Mesenchymal stem cell (in vitro differentiated cells and primary cell): ENCODE data around the gene ISYNA1.

Experiments used
- DNase-seq: peaks from one replicate; pipeline ENCODE4 v3.0.0-alpha.2; 2013
- H2AFZ ChIP-seq: one replicate; pipeline ENCODE4 v1.6.1; 2013; ENCODE audit warnings: low read depth, mild to moderate bottlenecking, control low read depth, inconsistent platforms, low read length, moderate library complexity
- H2AK5ac ChIP-seq: 2 replicates; pipeline ENCODE4 v1.6.1; 2013; ENCODE audit warnings: low read length, moderate library complexity, mild to moderate bottlenecking, inconsistent platforms; ENCODE audit not compliant: severe bottlenecking
- H2BK120ac ChIP-seq: one replicate; pipeline ENCODE4 v1.6.1; 2013; ENCODE audit warnings: low read depth, mild to moderate bottlenecking, inconsistent platforms, low read length, moderate library complexity
- H2BK12ac ChIP-seq, 2 experiments: one replicate each; pipeline ENCODE4 v1.6.1; 2013; ENCODE audit warnings: inconsistent platforms in 2 of 2, low read length in 2 of 2, mild to moderate bottlenecking in 2 of 2, moderate library complexity in 2 of 2, control low read depth in 1 of 2
- H2BK15ac ChIP-seq: one replicate; pipeline ENCODE4 v1.6.1; 2013; ENCODE audit warnings: mild to moderate bottlenecking, low read depth, inconsistent platforms; ENCODE audit not compliant: poor library complexity, severe bottlenecking
- H2BK5ac ChIP-seq: 2 replicates; pipeline ENCODE4 v1.6.1; 2013; ENCODE audit warnings: low read depth, mild to moderate bottlenecking, low read length, control low read depth, inconsistent platforms; ENCODE audit not compliant: poor library complexity, severe bottlenecking
- H3K14ac ChIP-seq, 2 experiments: one replicate each; pipeline ENCODE4 v1.6.1; 2013; ENCODE audit warnings: inconsistent platforms in 2 of 2, low read length in 2 of 2, control low read depth in 1 of 2, mild to moderate bottlenecking in 1 of 2, moderate library complexity in 1 of 2
- H3K18ac ChIP-seq, 2 experiments: one replicate each; pipeline ENCODE4 v1.6.1; 2013; ENCODE audit warnings: inconsistent platforms in 2 of 2, low read length in 2 of 2, control low read depth in 1 of 2, low read depth in 1 of 2, mild to moderate bottlenecking in 1 of 2
- H3K23ac ChIP-seq, 2 experiments: one replicate each; pipeline ENCODE4 v1.6.1; 2013; ENCODE audit warnings: inconsistent platforms in 2 of 2, low read length in 2 of 2, mild to moderate bottlenecking in 2 of 2, moderate library complexity in 2 of 2, control low read depth in 1 of 2
- H3K27ac ChIP-seq: 2 replicates; pipeline ENCODE4 v1.5.1; 2013; ENCODE audit warnings: mild to moderate bottlenecking, moderate library complexity, low read length, control low read depth, inconsistent platforms; ENCODE audit not compliant: poor library complexity, severe bottlenecking
- H3K27me3 ChIP-seq, 2 experiments: 2 replicates each; pipeline versions ENCODE4 v1.6.1 to v1.7.0; 2013; ENCODE audit warnings: low read length in 2 of 2, mild to moderate bottlenecking in 2 of 2, moderate library complexity in 2 of 2, control low read depth in 1 of 2, inconsistent platforms in 1 of 2; ENCODE audit not compliant: control insufficient read depth in 1 of 2, insufficient read depth in 1 of 2
- H3K36me3 ChIP-seq, 2 experiments: 2 replicates each; pipeline versions ENCODE4 v1.6.1 to v1.7.0; 2013; ENCODE audit warnings: low read length in 2 of 2, control low read depth in 1 of 2, inconsistent platforms in 1 of 2, low read depth in 1 of 2, mild to moderate bottlenecking in 1 of 2; ENCODE audit not compliant: insufficient read depth in 2 of 2, control insufficient read depth in 1 of 2
- H3K4ac ChIP-seq, 2 experiments: one replicate each; pipeline ENCODE4 v1.6.1; 2013; ENCODE audit warnings: inconsistent platforms in 2 of 2, low read length in 2 of 2, mild to moderate bottlenecking in 2 of 2, moderate library complexity in 2 of 2, control low read depth in 1 of 2, low read depth in 1 of 2
- H3K4me1 ChIP-seq: 2 replicates; pipeline ENCODE4 v1.6.1; 2013; ENCODE audit warnings: low read depth, low read length, control low read depth; ENCODE audit not compliant: control insufficient read depth, insufficient read depth
- H3K4me2 ChIP-seq: 2 replicates; pipeline ENCODE4 v1.6.1; 2013; ENCODE audit warnings: low read length, mild to moderate bottlenecking, inconsistent platforms; ENCODE audit not compliant: poor library complexity, severe bottlenecking
- H3K4me3 ChIP-seq, 2 experiments: 2 replicates each; pipeline versions ENCODE4 v1.5.1 to v1.7.0; 2013; ENCODE audit warnings: low read length in 2 of 2, mild to moderate bottlenecking in 2 of 2, control low read depth in 1 of 2, low read depth in 1 of 2; ENCODE audit not compliant: insufficient read depth in 1 of 2
- H3K79me1 ChIP-seq: replicated peaks from 2 replicates; pipeline ENCODE4 v1.6.1; 2013; ENCODE audit warnings: mild to moderate bottlenecking, control low read depth, low read length, inconsistent platforms; ENCODE audit not compliant: poor library complexity, severe bottlenecking
- H3K9ac ChIP-seq: 2 replicates; pipeline ENCODE4 v1.7.0; 2013; ENCODE audit warnings: mild to moderate bottlenecking, low read length, moderate library complexity
- H3K9me3 ChIP-seq: 2 replicates; pipeline ENCODE4 v1.7.0; 2013; ENCODE audit warnings: mild to moderate bottlenecking, low read length; ENCODE audit not compliant: control insufficient read depth
- H4K8ac ChIP-seq: one replicate; pipeline ENCODE4 v1.6.1; 2013; ENCODE audit warnings: inconsistent platforms, mild to moderate bottlenecking, low read length, moderate library complexity
- H4K91ac ChIP-seq: one replicate; pipeline ENCODE4 v1.6.1; 2013; ENCODE audit warnings: mild to moderate bottlenecking, low read length, inconsistent platforms
- WGBS: methylation state at CpG from one replicate; pipeline ENCODE4 v1.1.7; 2013; ENCODE audit warnings: mixed read lengths; 5-methylcytosine and 5-hydroxymethylcytosine counted together

ISYNA1 gene

GRCh38 chr19:18440936-18441803 lies 3.2 kb upstream of the ISYNA1 start:
- no peak overlapping the region for H2BK15ac ChIP-seq
- no peak for DNase-seq
- no peak overlapping the region for H2BK5ac ChIP-seq
- no peak overlapping the region for H4K91ac ChIP-seq
- WGBS: 93% methylated on average over 23 of the region's 23 CpGs
- no peak overlapping the region for H3K9ac ChIP-seq
- H3K4me3 ChIP-seq: no peak overlapping the region
- no peak overlapping the region for H3K4ac ChIP-seq
- no peak overlapping the region for H4K8ac ChIP-seq
- peaks cover 34 to 66% of the 10 kb centered on the region in 2 experiments for H3K36me3 ChIP-seq
- H3K14ac ChIP-seq: peak overlapping the region in 1 of 2 experiments; percentile 35
- H3K23ac ChIP-seq: no peak overlapping the region
- H3K79me1 ChIP-seq: peaks cover 25% of the 10 kb centered on the region
- H3K27ac ChIP-seq: no peak overlapping the region
- H2AK5ac ChIP-seq: no peak overlapping the region
- no peak overlapping the region for H2BK12ac ChIP-seq
- H3K27me3 ChIP-seq: no peaks in the 10 kb centered on the region
- peaks cover 50% of the 10 kb centered on the region for H3K4me1 ChIP-seq
- H2BK120ac ChIP-seq: no peak overlapping the region
- no peak overlapping the region for H3K18ac ChIP-seq
- H3K4me2 ChIP-seq: no peak overlapping the region
- H2AFZ ChIP-seq: no peak overlapping the region
- no peaks in the 10 kb centered on the region for H3K9me3 ChIP-seq

GRCh38 chr19:18440415-18440877 lies 2.5 kb upstream of the ISYNA1 start:
- H3K27ac ChIP-seq: no peak overlapping the region
- 85% methylated on average over 11 of the region's 11 CpGs for WGBS
- H4K91ac ChIP-seq: no peak overlapping the region
- no peak overlapping the region for H3K4me3 ChIP-seq
- H2BK15ac ChIP-seq: no peak overlapping the region
- no peak overlapping the region for H2AFZ ChIP-seq
- no peaks in the 10 kb centered on the region for H3K27me3 ChIP-seq
- H2BK12ac ChIP-seq: no peak overlapping the region
- no peak overlapping the region for H3K9ac ChIP-seq
- no peak overlapping the region for H3K18ac ChIP-seq
- no peak overlapping the region for H2AK5ac ChIP-seq
- H2BK120ac ChIP-seq: no peak overlapping the region
- no peak for DNase-seq
- H3K14ac ChIP-seq: no peak overlapping the region
- H3K4ac ChIP-seq: no peak overlapping the region
- peaks cover 18% of the 10 kb centered on the region for H3K79me1 ChIP-seq
- H3K4me2 ChIP-seq: no peak overlapping the region
- no peak overlapping the region for H3K23ac ChIP-seq
- no peak overlapping the region for H4K8ac ChIP-seq
- H3K9me3 ChIP-seq: no peaks in the 10 kb centered on the region
- peaks cover 33 to 66% of the 10 kb centered on the region in 2 experiments for H3K36me3 ChIP-seq
- peaks cover 51% of the 10 kb centered on the region for H3K4me1 ChIP-seq
- no peak overlapping the region for H2BK5ac ChIP-seq

- no peak overlapping the region for H3K4me3 ChIP-seq
- peaks cover 55% of the 10 kb centered on the region for H3K4me1 ChIP-seq
- H2AK5ac ChIP-seq: no peak overlapping the region
- H3K4ac ChIP-seq: no peak overlapping the region
- H3K27ac ChIP-seq: peak overlapping the region; percentile 63
- H3K23ac ChIP-seq: no peak overlapping the region
- no peak for DNase-seq
- H3K18ac ChIP-seq: no peak overlapping the region
- no peak overlapping the region for H3K4me2 ChIP-seq
- no peaks in the 10 kb centered on the region for H3K9me3 ChIP-seq
- H3K14ac ChIP-seq: no peak overlapping the region
- no peak overlapping the region for H2BK120ac ChIP-seq
- H4K91ac ChIP-seq: no peak overlapping the region
- no peak overlapping the region for H4K8ac ChIP-seq
- H2AFZ ChIP-seq: no peak overlapping the region
- H3K9ac ChIP-seq: no peak overlapping the region
- H3K79me1 ChIP-seq: peaks cover 18% of the 10 kb centered on the region
- H3K27me3 ChIP-seq: no peaks in the 10 kb centered on the region
- WGBS: 92% methylated on average over 8 of the region's 9 CpGs
- peak overlapping the region in 1 of 2 experiments; percentile 73 for H2BK12ac ChIP-seq
- peaks cover 29 to 66% of the 10 kb centered on the region in 2 experiments for H3K36me3 ChIP-seq
- H2BK5ac ChIP-seq: no peak overlapping the region
- H2BK15ac ChIP-seq: peak overlapping the region; percentile 9
These were observed 1.9 kb upstream of the ISYNA1 start for GRCh38 chr19:18439910-18440237.

- H3K4me3 ChIP-seq: no peak overlapping the region
- no peak overlapping the region for H4K91ac ChIP-seq
- no peak overlapping the region for H4K8ac ChIP-seq
- peak overlapping the region in 1 of 2 experiments; percentile 29 for H2BK12ac ChIP-seq
- H3K9ac ChIP-seq: no peak overlapping the region
- H2AFZ ChIP-seq: no peak overlapping the region
- H2BK15ac ChIP-seq: no peak overlapping the region
- H3K27ac ChIP-seq: peak overlapping the region; percentile 63
- peak overlapping the region in 1 of 2 experiments; percentile 60 for H3K23ac ChIP-seq
- H3K36me3 ChIP-seq: peaks cover 23 to 66% of the 10 kb centered on the region in 2 experiments
- peak overlapping the region in 1 of 2 experiments; percentile 19 for H3K4ac ChIP-seq
- no peaks in the 10 kb centered on the region for H3K27me3 ChIP-seq
- peak overlapping the region; percentile 46 for H2AK5ac ChIP-seq
- H3K14ac ChIP-seq: no peak overlapping the region
- H3K79me1 ChIP-seq: peaks cover 17% of the 10 kb centered on the region
- H3K9me3 ChIP-seq: no peaks in the 10 kb centered on the region
- peak overlapping the region in 1 of 2 experiments; percentile 92 for H3K18ac ChIP-seq
- H3K4me1 ChIP-seq: peaks cover 60% of the 10 kb centered on the region
- peak; percentile 63 for DNase-seq
- H3K4me2 ChIP-seq: no peak overlapping the region
- H2BK5ac ChIP-seq: peak overlapping the region; percentile 39
- WGBS: 54% methylated on average over 13 of the region's 13 CpGs
- H2BK120ac ChIP-seq: no peak overlapping the region
These were observed 1.3 kb upstream of the ISYNA1 start for GRCh38 chr19:18439025-18439909.
